CD14-positive monocyte (primary cell): ENCODE measurements around the gene CLPSL2. TPM values are rescaled to one million over a fixed set of nuclear protein-coding genes. Genes with fewer than 3 reads are reported as not detected.

ENCODE experiments used
- DNase-seq, 3 donors: peaks; one replicate each; pipeline ENCODE4 v3.0.0-alpha.2; 2011 to 2022
- H2AFZ ChIP-seq: 2 replicates; pipeline ENCODE4 v1.6.0; 2012; ENCODE audit warnings: mild to moderate bottlenecking, low read depth, low read length, inconsistent platforms; ENCODE audit not compliant: insufficient read depth, poor library complexity, severe bottlenecking
- H3K27ac ChIP-seq, 2 donors: 1 replicate in 1 of 2; 2 replicates in 1 of 2; pipeline ENCODE4 v1.5.1; 2012 to 2013; ENCODE audit warnings: low read length in 2 of 2, control low read depth in 1 of 2, inconsistent platforms in 1 of 2, low read depth in 1 of 2, mild to moderate bottlenecking in 1 of 2
- H3K27me3 ChIP-seq, 2 donors: one replicate each; pipeline versions ENCODE4 v1.6.0 to v1.6.1; 2011 to 2013; ENCODE audit warnings: low read length in 2 of 2; ENCODE audit not compliant: control insufficient read depth in 2 of 2, insufficient read depth in 2 of 2
- H3K36me3 ChIP-seq, 2 donors: replicated peaks in 1 of 2; 1 replicate in 1 of 2; 2 replicates in 1 of 2; pipeline versions ENCODE4 v1.5.1 to v1.6.1; 2012 to 2013; ENCODE audit warnings: low read length in 2 of 2, control low read depth in 1 of 2, inconsistent platforms in 1 of 2, mild to moderate bottlenecking in 1 of 2; ENCODE audit not compliant: insufficient read depth in 2 of 2, control insufficient read depth in 1 of 2
- H3K4me1 ChIP-seq, 2 donors: 1 replicate in 1 of 2; 2 replicates in 1 of 2; pipeline versions ENCODE4 v1.5.1 to v1.6.1; 2012 to 2013; ENCODE audit warnings: low read length in 2 of 2, control low read depth in 1 of 2, inconsistent platforms in 1 of 2, mild to moderate bottlenecking in 1 of 2, moderate library complexity in 1 of 2; ENCODE audit not compliant: insufficient read depth in 2 of 2, control insufficient read depth in 1 of 2
- H3K4me2 ChIP-seq: replicated peaks from 2 replicates; pipeline ENCODE3; 2012; ENCODE audit warnings: low read length, moderate library complexity, mild to moderate bottlenecking; ENCODE audit not compliant: poor library complexity, severe bottlenecking; ENCODE audit errors: extremely low read depth
- H3K4me3 ChIP-seq, 3 experiments: fragments of 200-600 bp in 1 of 3; sonication (generic) in 1 of 3; replicated peaks in 1 of 3; 1 replicate in 2 of 3; 2 replicates in 1 of 3; pipeline ENCODE4 v1.5.1; 2011 to 2013; ENCODE audit warnings: low read length in 3 of 3, mild to moderate bottlenecking in 3 of 3, control low read depth in 2 of 3, low read depth in 2 of 3, inconsistent platforms in 1 of 3, moderate library complexity in 1 of 3
- H3K79me2 ChIP-seq: 2 replicates; pipeline ENCODE4 v1.6.0; 2012; ENCODE audit warnings: mild to moderate bottlenecking, control low read depth, inconsistent platforms, low read length, moderate library complexity; ENCODE audit not compliant: insufficient read depth
- H3K9ac ChIP-seq: 2 replicates; pipeline ENCODE4 v1.6.0; 2017; ENCODE audit warnings: low read length, mild to moderate bottlenecking; ENCODE audit not compliant: insufficient read depth, poor library complexity, severe bottlenecking
- H3K9me3 ChIP-seq, 2 donors: replicated peaks in 1 of 2; 1 replicate in 1 of 2; 2 replicates in 1 of 2; pipeline versions ENCODE4 v1.5.1 to v1.6.1; 2012 to 2013; ENCODE audit warnings: low read length in 2 of 2, control low read depth in 1 of 2; ENCODE audit not compliant: control insufficient read depth in 1 of 2, insufficient read depth in 1 of 2
- H4K20me1 ChIP-seq: 2 replicates; pipeline ENCODE4 v1.6.0; 2012; ENCODE audit warnings: mild to moderate bottlenecking, low read length, control low read depth, moderate library complexity; ENCODE audit not compliant: insufficient read depth
- H3K27ac Mint-ChIP-seq, 7 donors: one replicate each; pipeline ENCODE4 v1.8.0; 2020; ENCODE audit warnings: mild to moderate bottlenecking in 7 of 7, mixed read lengths in 7 of 7, moderate library complexity in 6 of 7, inconsistent platforms in 2 of 7
- H3K27me3 Mint-ChIP-seq, 3 donors: one replicate each; pipeline ENCODE4 v1.8.0; 2021 to 2022; ENCODE audit warnings: low read depth in 3 of 3, mild to moderate bottlenecking in 3 of 3, mixed read lengths in 3 of 3, moderate library complexity in 3 of 3, inconsistent platforms in 1 of 3
- H3K36me3 Mint-ChIP-seq, 2 donors: one replicate each; pipeline ENCODE4 v1.8.0; 2020; ENCODE audit warnings: mixed read lengths in 2 of 2, inconsistent platforms in 1 of 2, mild to moderate bottlenecking in 1 of 2
- H3K4me1 Mint-ChIP-seq: one replicate; pipeline ENCODE4 v1.8.0; 2020; ENCODE audit warnings: mild to moderate bottlenecking, mixed read lengths
- H3K4me3 Mint-ChIP-seq, 2 donors: one replicate each; pipeline ENCODE4 v1.8.0; 2020; ENCODE audit warnings: mild to moderate bottlenecking in 2 of 2, mixed read lengths in 2 of 2, moderate library complexity in 1 of 2
- H3K9me3 Mint-ChIP-seq, 7 donors: one replicate each; pipeline ENCODE4 v1.8.0; 2020 to 2022; ENCODE audit warnings: mixed read lengths in 7 of 7, mild to moderate bottlenecking in 6 of 7, moderate library complexity in 6 of 7, inconsistent platforms in 2 of 7
- WGBS: methylation state at CpG from one replicate; pipeline ENCODE4 v1.1.5; 2013; ENCODE audit warnings: missing lambda C conversion rate; ENCODE audit not compliant: insufficient coverage; 5-methylcytosine and 5-hydroxymethylcytosine counted together
- intact Hi-C, 2 donors: fragments of 100-400 bp; cut with micrococcal nuclease; formaldehyde crosslinking; loops; one replicate each; pipeline versions ENCODE4 v1.15.0 to v1.15.1; 2023
- polyA plus RNA-seq, 3 donors: library from polyadenylated mRNA; depleted of rRNA in 1 of 3; unstranded in 2 of 3; stranded (reverse) in 1 of 3; fragments of 300-500 nt in 2 of 3; fragments of >200 nt in 1 of 3; fragmentation: Illumina TruSeq in 2 of 3; gene quantifications; 1 replicate in 2 of 3; 2 replicates in 1 of 3; pipeline ENCODE4 v1.2.3, GENCODE V29; 2012 to 2021
- TF ChIP-seq, protein P1 (sequence below): fragments of 200-600 bp; IDR thresholded peaks from one replicate; pipeline ENCODE4 v1.8.0; 2022; ENCODE audit warnings: antibody characterized with exemption, mild to moderate bottlenecking

CLPSL2 gene
- polyA plus RNA-seq, 3 donors, result not detected

DNA sequence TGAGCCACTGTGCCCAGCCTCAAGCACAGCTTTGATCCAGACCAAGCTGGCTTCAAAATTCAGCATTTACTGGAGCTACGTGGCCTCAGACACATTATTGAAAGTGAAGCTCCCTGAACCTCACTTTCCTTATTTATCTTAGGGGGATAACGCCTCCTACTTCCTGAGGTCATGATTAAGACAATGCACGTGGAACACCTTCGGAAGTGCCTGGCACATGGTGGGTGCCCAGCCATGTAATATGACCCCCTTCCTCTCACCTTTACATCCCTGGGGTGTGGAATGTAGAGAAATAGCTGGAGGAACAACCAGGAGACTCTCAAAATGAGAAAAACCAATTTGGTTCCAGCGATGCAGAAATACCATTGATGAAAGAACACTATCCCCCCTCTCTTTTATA is 22.3 kb downstream of the CLPSL2 start:
- Histone ChIP-seq H3K9me3 (no peaks in the 10 kb centered on the region), H3K4me1 (no peaks in the 10 kb centered on the region), H3K9ac (no peak overlapping the region), H3K27ac (no peak overlapping the region), H3K4me2 (no peak overlapping the region), H3K4me3 (no peak overlapping the region), H4K20me1 (no peaks in the 10 kb centered on the region), H3K36me3 (no peaks in the 10 kb centered on the region), H3K27me3 (no peaks in the 10 kb centered on the region), H3K79me2 (no peaks in the 10 kb centered on the region), H2AFZ (no peak overlapping the region)
- no peak overlapping the region for H3K4me3 Mint-ChIP-seq
- TF ChIP-seq, protein P1, sequence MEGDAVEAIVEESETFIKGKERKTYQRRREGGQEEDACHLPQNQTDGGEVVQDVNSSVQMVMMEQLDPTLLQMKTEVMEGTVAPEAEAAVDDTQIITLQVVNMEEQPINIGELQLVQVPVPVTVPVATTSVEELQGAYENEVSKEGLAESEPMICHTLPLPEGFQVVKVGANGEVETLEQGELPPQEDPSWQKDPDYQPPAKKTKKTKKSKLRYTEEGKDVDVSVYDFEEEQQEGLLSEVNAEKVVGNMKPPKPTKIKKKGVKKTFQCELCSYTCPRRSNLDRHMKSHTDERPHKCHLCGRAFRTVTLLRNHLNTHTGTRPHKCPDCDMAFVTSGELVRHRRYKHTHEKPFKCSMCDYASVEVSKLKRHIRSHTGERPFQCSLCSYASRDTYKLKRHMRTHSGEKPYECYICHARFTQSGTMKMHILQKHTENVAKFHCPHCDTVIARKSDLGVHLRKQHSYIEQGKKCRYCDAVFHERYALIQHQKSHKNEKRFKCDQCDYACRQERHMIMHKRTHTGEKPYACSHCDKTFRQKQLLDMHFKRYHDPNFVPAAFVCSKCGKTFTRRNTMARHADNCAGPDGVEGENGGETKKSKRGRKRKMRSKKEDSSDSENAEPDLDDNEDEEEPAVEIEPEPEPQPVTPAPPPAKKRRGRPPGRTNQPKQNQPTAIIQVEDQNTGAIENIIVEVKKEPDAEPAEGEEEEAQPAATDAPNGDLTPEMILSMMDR, result no peak
- peaks cover 0 to 2% (median 0%) of the 10 kb centered on the region in 7 donors for H3K9me3 Mint-ChIP-seq
- no peaks in the 10 kb centered on the region for H3K36me3 Mint-ChIP-seq
- peaks cover 11 to 12% (median 12%) of the 10 kb centered on the region in 3 donors for H3K27me3 Mint-ChIP-seq
- H3K4me1 Mint-ChIP-seq, result no peaks in the 10 kb centered on the region
- no peak overlapping the region for H3K27ac Mint-ChIP-seq
- 100% methylated on average over 2 of the region's 5 CpGs for WGBS
- DNase-seq, result no peak
- intact Hi-C loops, result loop anchor here in 1 of 2 donors (1.0 kb wide), 1 partner anchor 11 kb away; no protein-coding TSS in a partner anchor

DNA sequence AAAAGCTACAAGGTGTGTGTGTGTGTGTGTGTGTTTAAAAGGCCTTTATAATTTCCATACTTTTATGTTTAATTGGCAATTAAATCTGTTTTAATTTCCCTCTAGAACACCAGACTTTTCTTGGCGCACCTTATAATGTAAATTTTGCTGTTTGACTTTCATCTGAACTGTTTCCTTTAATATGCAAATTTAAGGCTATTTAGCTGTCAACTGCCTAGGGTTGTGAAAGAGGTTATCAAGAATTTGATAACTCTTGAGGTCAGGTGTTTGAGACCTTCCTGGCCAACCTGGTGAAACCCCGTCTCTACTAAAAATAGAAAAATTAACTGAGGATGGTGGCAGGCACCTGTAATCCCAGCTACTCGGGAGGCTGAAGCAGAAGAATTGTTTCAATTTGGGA is 24.8 kb downstream of the CLPSL2 start:
- Histone ChIP-seq H3K4me1 (no peaks in the 10 kb centered on the region), H3K4me2 (no peak overlapping the region), H3K4me3 (no peak overlapping the region), H3K9me3 (no peaks in the 10 kb centered on the region), H3K36me3 (no peaks in the 10 kb centered on the region), H2AFZ (no peak overlapping the region), H3K27ac (no peak overlapping the region), H3K79me2 (no peaks in the 10 kb centered on the region), H3K9ac (no peak overlapping the region), H3K27me3 (no peaks in the 10 kb centered on the region), H4K20me1 (no peaks in the 10 kb centered on the region)
- no peaks in the 10 kb centered on the region for H3K9me3 Mint-ChIP-seq
- TF ChIP-seq, protein P1, result no peak
- no CpG with 5 or more reads among the region's 3 CpGs for WGBS
- intact Hi-C loops, result no loop called here
- no peak overlapping the region for H3K4me3 Mint-ChIP-seq
- H3K27ac Mint-ChIP-seq, result no peak overlapping the region
- no peaks in the 10 kb centered on the region for H3K36me3 Mint-ChIP-seq
- peaks cover 2% of the 10 kb centered on the region for H3K4me1 Mint-ChIP-seq
- peaks cover 10 to 17% (median 16%) of the 10 kb centered on the region in 3 donors for H3K27me3 Mint-ChIP-seq
- DNase-seq, result no peak
